Mucosa of descending colon (tissue), 3 donors: Measurements from ENCODE around the gene MLLT3. TPM values are rescaled to one million over a fixed set of nuclear protein-coding genes. Genes with fewer than 3 reads are reported as not detected.
A peak's percentile ranks its signal among the peaks of the same experiment; 100 is the strongest.

Experiments
- ATAC-seq: fragments of 200-7000 bp; cut with Tn5 transposase; one replicate; pipeline ENCODE4 v1.9.1; 2020; ENCODE audit warnings: mild to moderate bottlenecking, moderate library complexity
- DNase-seq, 3 donors: peaks; one replicate each; pipeline ENCODE4 v3.0.0-alpha.2; 2020
- H3K36me3 ChIP-seq: fragments of 200-600 bp; one replicate; pipeline ENCODE4 v1.8.0; 2021; ENCODE audit warnings: low read depth, mild to moderate bottlenecking
- H3K4me1 ChIP-seq: fragments of 200-600 bp; one replicate; pipeline ENCODE4 v1.8.0; 2021; ENCODE audit warnings: low read depth, mild to moderate bottlenecking
- H3K4me3 ChIP-seq: fragments of 200-600 bp; one replicate; pipeline ENCODE4 v1.8.0; 2021; ENCODE audit warnings: mild to moderate bottlenecking
- H3K9me3 ChIP-seq: fragments of 200-600 bp; one replicate; pipeline ENCODE4 v1.8.0; 2021; ENCODE audit warnings: mild to moderate bottlenecking
- CTCF ChIP-seq: fragments of 200-600 bp; IDR thresholded peaks from one replicate; pipeline ENCODE4 v1.8.0; 2022; ENCODE audit warnings: antibody characterized with exemption, mild to moderate bottlenecking
- intact Hi-C, 2 donors: fragments of 100-400 bp; cut with DNase I in 1 of 2; cut with micrococcal nuclease in 1 of 2; formaldehyde crosslinking; loops; one replicate each; pipeline versions ENCODE4 v1.11.0 to v1.11.1; 2022; cut with DNase I, micrococcal nuclease
- long read RNA-seq, 2 donors: library from polyadenylated mRNA; unstranded; transcript quantifications; one replicate each; pipeline ENCODE4 v2.0.0, GENCODE V29; 2019 to 2021
- total RNA-seq, 3 donors: library from RNA; stranded (reverse); fragmentation: NEBNext Ultra II Directional in 2 of 3; extraction: Animal tissue kit (Norgen Biotek cat#: 25700) in 2 of 3; gene quantifications; one replicate each; pipeline versions ENCODE4 v1.2.1 to v1.2.4, GENCODE V29; 2021 to 2023
- donor health status: DM: no; HTN: no; CAD: no; lungs with moderate emphysema.
- donor health status: DM: no; HTN: no; CAD: no.
- donor health status: DM: no; HTN: yes; CAD: no.

The MLLT3 gene
- total RNA-seq = 10 to 100 TPM; 35.1 to 53.7 (median 46.5) TPM
- long read RNA-seq, donor 1, full-length matches to known transcripts = 13 of 22 reads
- long read RNA-seq, donor 1, partial matches to known transcripts = 4 of 22 reads
- long read RNA-seq, donor 1, other reads (novel, unspliced or antisense) = 5 of 22 reads
- long read RNA-seq, donor 2, partial matches to known transcripts = 6 of 18 reads
- long read RNA-seq, donor 2, other reads (novel, unspliced or antisense) = 8 of 18 reads

- H3K4me3 ChIP-seq = peak within 1 kb of the TSS; percentile 73
- no peaks in the 10 kb centered on the region for H3K9me3 ChIP-seq
- ATAC-seq (peak; percentile 90), DNase-seq (peak; percentile 97 to 98 (median 98))
- no peak for TF ChIP-seq CTCF
- peaks cover 14% of the 10 kb centered on the region for H3K4me1 ChIP-seq
- intact Hi-C loops = loop anchor here (10.0 kb wide), 2 partner anchors 268 to 322 kb away; no protein-coding TSS in a partner anchor
- no peaks in the 10 kb centered on the region for H3K36me3 ChIP-seq
Observed at GRCh38 chr9:20622330-20623020, at the start of gene MLLT3. TSS of gene MLLT3 (minus strand) at chr9:20622499.

DNA sequence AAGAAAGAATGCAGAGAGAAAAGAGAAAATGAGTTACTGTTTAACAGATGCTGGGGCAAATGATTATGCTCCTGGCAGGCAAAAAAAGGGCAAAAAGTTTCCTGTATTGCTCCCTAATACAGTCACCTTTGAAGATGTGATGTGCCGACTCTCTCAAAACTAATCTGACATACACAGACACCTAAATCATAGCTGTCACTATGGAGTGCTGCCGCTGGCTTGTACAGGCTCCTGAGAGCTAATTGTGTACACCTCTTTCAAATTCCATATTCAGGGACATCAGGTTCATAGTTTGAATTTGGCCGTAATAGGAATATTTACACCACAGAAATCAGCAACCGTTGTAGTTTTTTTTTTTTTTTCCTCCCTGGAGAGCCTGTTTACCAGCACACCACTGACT, 49.3 kb upstream of the MLLT3 start:
- no peaks in the 10 kb centered on the region for H3K36me3 ChIP-seq
- DNase-seq = no peak
- no peak overlapping the region for H3K4me3 ChIP-seq
- no peaks in the 10 kb centered on the region for H3K4me1 ChIP-seq
- no peaks in the 10 kb centered on the region for H3K9me3 ChIP-seq
- no peak for ATAC-seq
- no peak for TF ChIP-seq CTCF
- intact Hi-C loops = no loop called here

DNA sequence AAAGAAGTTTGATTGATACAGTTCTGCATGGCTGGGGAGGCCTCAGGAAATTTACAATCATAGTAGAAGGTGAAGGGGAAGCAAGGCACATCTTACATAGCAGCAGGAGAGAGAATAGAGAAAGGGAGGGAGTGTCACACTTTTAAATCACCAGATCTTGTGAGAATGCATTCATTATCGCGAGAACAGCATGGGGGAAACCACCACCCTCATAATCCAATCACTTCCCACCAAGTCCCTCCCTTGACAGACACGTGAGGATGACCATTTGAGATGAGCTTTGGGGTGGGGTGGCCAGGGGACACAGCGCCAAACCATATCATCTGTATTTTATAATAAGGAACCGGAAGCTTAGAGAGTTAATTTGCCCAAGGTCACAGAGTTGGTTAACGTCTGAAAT, 48.1 kb upstream of the MLLT3 start:
- Histone ChIP-seq H3K36me3 (no peaks in the 10 kb centered on the region), H3K4me1 (no peaks in the 10 kb centered on the region), H3K4me3 (no peak overlapping the region), H3K9me3 (no peaks in the 10 kb centered on the region)
- ATAC-seq (peak; percentile 25), DNase-seq (no peak)
- no peak for TF ChIP-seq CTCF
- intact Hi-C loops = no loop called here

DNA sequence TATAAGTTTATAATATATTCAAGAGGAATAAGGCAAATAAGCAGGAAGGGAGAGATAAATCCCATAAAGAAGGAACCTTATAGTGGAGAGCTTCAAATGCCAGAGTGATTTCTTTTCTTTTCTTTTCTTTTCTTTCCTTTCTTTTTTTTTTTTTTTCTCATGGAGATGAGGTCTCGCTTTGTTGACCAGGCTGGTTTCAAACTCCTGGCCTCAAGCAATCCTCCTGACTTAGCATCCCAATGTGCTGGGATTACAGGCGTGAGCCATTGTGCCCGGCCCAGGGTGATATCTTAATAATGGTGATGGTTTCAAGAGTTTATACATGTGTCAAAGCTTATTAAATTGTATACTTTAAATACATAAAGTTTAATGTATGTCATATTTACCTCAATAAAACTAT, 42.2 kb upstream of the MLLT3 start:
- no peak overlapping the region for H3K4me3 ChIP-seq
- H3K9me3 ChIP-seq = no peaks in the 10 kb centered on the region
- no peaks in the 10 kb centered on the region for H3K4me1 ChIP-seq
- intact Hi-C loops = no loop called here
- ATAC-seq = no peak
- TF ChIP-seq CTCF = no peak
- no peak for DNase-seq
- no peaks in the 10 kb centered on the region for H3K36me3 ChIP-seq

- H3K36me3 ChIP-seq = no peaks in the 10 kb centered on the region
- ATAC-seq = no peak
- TF ChIP-seq CTCF = no peak
- DNase-seq = no peak
- no peaks in the 10 kb centered on the region for H3K9me3 ChIP-seq
- H3K4me3 ChIP-seq = no peak overlapping the region
- intact Hi-C loops = no loop called here
- H3K4me1 ChIP-seq = no peaks in the 10 kb centered on the region
Observed at GRCh38 chr9:20663133-20663532, 40.8 kb upstream of the MLLT3 start.
